Cerebellar cortex (tissue), 1 donor: Measurements from ENCODE around the gene ZFPL1.
A peak's percentile ranks its signal among the peaks of the same experiment; 100 is the strongest.

Source experiments
- DNase-seq: peaks from one replicate; pipeline ENCODE4 v3.0.0-alpha.2; 2015; ENCODE audit warnings: low spot score

Gene ZFPL1

DNA sequence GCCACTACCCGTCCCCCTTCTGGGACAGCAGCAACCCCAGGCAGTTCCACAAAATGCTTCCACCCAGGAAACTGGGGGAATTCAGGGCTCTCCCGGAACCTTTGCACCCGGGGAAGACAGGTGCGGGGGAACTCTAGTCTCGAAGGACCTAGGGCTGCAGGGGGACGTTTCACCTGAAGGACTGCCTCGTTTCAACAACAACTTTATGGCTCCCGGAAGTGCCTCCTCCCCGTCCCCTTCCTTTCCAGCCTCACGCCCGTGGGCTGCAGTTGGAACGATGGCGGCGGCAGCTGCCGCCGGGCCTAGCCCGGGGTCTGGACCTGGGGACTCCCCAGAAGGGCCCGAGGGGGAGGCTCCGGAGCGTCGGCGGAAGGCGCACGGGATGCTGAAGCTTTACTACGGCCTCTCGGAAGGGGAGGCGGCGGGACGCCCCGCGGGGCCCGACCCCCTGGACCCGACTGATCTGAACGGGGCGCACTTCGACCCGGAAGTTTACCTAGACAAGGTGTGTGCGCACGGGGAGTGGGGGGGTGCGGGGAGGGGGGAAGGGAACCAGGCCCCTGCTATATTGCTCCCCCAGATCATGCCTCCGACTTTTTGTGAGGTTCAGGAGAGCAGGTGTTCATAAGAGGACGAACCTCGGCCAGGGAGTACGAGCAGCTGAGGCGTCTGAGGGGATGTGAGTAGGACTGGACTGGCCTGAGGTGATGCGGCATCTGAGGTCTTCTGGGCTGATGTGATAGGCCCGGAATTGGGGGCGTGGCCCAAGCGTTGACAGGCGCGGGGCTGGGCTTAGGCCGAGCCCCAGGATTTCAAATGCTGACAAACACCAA, 12.2 kb downstream of the ZFPL1 start, which contains the start of gene VPS51:
Gene VPS51, plus strand, starts transcription at position 241 of the 833 bp plus-strand sequence. Its CDS starts 37 bp downstream, at position 278.
- peak; percentile 92 for DNase-seq

DNA sequence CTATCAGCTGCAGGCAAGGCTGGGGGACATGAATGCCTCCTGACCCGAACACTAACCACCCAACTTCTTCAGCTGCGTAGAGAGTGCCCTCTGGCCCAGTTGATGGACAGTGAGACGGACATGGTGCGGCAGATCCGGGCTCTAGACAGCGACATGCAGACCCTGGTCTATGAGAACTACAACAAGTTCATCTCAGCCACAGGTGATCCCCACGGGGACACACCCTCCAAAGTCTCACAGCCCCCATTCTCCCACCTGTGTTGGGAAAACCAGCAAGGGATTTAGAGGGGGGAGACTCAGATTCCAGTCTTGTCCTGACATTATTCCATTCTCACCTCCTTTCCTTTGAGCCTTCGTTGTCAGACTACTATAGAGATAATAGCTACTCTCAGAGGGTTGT, 12.9 kb downstream of the ZFPL1 start:
- no peak for DNase-seq

DNA sequence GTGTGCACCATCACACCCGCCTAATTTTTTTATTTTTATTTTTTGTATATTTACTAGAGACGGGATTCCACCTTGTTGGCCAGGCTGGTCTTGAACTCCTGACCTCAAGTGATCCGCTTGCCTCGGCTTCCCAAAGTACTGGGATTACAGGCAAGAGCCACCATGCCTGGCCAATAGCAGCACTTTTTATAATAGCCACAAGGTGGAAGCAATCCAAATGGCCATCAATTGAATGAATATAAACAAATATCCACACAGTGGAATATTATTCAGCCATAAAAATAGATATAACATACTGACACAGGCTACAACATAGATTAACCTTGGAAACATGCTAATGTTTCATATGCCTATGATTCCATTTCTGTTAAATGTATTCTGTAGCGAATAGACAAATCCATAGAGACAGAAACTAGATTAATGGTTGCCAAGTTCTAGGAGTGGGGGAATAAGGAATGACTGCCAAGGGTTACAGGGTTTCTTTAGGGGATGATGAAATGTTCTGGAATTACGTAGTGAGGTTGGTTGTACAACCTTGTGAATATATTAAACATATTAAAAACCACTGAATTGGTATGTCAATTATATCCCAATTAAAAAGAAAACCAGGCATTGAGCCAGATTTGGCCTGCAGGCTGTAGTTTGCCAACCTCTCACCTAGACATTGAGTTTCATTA, 16.8 kb downstream of the ZFPL1 start:
- DNase-seq: no peak

DNA sequence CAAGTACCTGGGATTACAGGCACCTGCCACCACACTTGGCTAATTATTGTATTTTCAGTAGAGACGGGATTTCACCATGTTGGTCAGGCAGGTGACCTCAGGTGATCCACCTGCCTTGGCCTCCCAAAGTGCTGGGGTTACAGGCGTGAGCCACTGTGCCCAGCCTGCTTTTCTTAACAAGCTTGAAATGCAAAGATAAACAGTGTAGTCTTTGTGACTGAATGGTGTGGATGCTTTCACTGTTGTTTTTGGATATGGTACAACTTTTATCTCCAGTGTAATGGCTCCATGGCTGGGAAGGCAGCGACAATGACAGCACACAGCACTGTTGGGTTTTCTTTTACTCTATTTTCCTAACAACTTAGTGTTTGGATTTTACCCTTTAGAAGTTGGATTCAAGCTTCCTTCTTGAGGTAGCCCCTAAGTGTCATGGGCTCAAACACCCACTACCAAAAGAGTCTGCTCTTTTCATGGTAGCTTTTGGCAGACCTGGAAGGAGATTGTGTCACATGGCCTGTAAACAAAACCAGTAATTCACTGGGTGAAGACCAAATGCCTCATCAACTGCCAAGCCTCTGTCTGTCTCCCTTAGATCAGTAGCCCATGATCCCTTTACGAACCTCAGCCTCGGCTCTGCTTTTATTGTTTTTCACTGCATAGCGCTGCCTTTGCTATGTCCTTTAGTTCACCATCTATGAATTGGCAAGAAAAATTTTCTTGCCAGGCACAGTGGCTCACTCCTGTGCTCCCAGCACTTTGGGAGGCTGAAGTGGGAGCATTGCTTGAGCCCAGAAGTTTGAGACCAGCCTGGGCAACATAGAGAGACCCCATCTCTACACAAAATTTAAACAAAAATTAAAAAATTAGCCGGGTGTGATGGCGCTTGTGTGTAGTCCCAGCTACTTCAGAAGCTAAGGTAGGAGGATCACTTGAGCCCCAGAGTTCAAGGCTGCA, 18.4 kb downstream of the ZFPL1 start:
- DNase-seq: no peak

DNA sequence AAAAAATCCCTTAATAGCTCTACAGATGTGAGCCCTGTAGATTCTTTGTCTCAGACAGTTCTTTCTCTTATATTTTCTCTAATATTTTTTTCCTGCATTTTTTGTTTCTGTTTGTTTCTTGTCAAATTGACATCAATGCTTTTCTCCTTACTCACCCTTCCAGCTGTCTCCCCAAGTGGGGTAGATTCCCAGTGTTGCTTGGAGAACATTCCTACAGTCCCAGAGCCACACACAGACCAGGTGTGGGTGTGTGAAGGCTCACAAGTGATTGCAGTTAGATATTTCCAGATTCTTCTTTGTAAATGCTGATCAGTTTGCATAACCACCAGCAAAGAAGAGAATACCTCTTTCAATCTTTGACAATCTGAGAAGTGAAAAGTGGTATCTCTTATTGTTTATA, 19.5 kb downstream of the ZFPL1 start:
- DNase-seq: no peak

DNA sequence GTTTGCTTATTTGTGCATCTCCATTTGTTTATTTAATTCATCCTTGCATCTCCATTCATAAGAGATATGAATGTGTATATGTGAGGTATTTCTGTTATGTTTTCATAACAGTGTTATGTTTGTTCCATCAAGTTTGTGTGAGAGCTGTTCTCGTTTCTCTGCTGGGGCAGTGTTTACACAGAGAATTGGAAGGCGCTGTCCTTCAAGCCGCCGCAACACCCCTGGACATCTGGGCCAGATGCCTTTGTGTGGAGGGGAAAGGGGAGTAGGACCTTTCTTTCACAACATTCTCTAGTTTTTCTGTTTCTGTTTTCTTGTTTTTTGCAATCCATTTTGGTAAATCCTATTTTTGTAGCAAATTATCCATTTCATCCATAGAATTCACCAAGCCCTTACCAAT, 20.6 kb downstream of the ZFPL1 start:
- DNase-seq: no peak

DNA sequence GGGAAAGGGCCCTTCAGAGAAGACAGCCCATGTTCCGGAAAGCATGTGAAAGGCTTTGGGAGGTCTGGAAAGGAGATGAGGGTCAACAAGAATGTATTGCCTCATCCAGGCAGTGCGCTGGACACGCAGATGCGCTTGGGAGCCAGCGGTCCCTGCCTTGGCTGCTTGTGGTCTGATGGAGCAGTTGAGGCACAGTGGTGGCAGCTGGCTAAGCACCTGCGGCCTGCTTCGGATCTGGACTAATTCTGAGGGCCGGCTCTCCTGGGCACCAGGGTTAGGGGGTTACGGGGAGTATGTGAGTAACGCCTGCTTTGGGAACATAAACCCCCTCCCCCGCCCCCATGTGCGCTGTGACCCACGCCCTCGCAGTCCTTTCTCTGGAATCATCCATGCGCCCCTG, 23.1 kb downstream of the ZFPL1 start:
- DNase-seq: no peak

DNA sequence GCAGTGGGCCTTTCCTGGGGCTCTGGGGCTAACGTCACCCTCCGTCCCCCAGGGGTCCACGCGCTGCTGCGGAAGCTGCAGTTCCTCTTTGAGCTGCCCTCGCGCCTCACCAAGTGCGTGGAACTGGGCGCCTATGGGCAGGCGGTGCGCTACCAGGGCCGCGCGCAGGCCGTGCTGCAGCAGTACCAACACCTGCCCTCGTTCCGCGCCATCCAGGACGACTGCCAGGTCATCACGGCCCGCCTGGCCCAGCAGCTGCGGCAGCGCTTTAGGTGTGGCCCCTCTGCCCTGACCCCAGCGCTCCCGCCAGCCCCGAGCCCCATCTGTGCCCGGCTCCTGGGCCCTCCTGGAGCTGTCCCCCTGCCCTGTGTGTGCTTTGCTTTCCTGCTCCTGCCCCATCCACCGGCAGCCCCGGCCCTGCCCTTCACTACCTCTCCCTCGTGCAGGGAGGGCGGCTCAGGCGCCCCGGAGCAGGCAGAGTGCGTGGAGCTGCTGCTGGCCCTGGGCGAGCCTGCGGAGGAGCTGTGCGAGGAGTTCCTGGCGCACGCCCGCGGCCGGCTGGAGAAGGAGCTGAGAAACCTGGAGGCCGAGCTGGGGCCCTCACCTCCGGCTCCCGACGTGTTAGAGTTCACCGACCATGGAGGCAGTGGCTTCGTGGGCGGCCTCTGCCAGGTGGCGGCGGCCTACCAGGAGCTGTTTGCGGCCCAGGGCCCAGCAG, 23.9 kb downstream of the ZFPL1 start:
- DNase-seq: no peak

DNA sequence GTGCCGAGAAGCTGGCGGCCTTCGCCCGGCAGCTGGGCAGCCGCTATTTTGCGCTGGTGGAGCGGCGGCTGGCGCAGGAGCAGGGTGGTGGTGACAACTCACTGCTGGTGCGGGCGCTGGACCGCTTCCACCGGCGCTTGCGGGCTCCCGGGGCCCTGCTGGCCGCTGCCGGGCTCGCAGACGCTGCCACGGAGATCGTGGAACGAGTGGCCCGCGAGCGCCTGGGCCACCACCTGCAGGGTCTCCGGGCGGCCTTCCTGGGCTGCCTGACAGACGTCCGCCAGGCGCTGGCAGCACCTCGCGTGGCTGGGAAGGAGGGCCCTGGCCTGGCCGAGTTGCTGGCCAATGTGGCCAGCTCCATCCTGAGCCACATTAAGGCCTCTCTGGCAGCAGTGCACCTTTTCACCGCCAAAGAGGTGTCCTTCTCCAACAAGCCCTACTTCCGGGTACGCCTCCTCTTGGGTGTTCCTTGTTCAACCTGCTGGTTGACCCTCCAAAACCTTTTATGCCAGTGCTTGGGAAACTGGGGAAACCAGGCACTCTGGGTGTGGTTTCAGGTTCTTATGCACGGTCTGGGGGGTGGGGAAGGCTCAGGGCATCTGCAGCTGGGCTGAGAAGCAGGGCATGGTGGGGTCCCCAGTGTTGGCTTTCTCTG, 24.6 kb downstream of the ZFPL1 start:
- DNase-seq: no peak

DNA sequence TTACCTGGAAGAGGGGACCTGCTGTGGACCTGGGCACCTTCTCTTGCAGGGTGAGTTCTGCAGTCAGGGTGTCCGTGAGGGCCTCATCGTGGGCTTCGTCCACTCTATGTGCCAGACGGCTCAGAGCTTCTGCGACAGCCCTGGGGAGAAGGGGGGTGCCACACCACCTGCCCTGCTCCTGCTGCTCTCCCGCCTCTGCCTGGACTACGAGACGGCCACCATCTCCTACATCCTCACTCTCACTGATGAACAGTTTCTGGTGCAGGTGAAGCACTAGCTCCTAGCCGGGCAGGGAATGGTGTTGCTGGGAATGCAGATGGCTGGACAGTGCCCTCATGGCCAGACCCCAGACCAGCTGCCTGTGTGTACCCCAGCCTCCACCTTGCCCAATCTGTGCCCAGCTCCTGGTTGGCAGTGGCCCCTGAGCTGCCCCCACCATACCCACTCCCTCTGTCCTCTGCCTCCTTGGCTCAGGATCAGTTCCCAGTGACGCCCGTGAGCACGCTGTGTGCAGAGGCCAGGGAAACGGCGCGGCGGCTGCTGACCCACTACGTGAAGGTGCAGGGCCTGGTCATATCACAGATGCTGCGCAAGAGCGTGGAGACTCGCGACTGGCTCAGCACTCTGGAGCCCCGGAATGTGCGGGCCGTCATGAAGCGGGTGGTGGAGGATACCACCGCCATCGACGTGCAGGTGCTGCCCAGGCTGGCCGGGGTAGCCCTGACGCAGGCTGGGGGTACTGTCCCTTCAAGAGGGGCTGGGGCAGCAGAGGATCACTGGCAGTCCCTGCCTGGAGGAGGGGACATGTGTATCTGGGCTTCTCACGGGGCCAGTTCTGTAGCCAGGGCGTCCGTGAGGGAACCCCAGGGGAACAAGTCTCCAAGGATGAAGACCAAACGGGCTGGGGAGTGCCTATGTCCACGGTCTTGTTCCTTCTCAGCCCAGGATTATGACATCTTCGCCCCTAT, 25.5 kb downstream of the ZFPL1 start:
- no peak for DNase-seq

DNA sequence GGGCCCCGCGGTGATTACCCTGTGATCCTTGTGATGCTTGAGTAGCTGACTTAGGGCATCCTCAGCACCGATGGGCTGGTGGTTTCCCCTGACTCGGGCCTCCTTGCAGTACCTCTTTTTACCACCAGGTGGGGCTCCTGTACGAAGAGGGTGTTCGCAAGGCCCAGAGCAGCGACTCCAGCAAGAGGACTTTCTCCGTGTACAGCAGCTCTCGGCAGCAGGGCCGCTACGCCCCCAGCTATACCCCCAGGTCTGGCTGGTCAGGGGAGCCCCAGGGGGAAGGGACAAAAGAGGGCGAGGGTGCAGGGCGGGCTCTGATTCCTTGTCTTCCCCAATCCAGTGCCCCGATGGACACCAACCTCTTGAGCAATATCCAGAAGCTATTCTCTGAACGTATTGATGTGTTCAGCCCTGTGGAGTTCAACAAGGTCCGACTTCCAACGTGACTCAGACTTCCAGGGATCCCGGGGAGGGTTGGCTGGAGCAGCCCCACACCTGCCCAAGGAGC, 26.4 kb downstream of the ZFPL1 start:
- peak; percentile 91 for DNase-seq

DNA sequence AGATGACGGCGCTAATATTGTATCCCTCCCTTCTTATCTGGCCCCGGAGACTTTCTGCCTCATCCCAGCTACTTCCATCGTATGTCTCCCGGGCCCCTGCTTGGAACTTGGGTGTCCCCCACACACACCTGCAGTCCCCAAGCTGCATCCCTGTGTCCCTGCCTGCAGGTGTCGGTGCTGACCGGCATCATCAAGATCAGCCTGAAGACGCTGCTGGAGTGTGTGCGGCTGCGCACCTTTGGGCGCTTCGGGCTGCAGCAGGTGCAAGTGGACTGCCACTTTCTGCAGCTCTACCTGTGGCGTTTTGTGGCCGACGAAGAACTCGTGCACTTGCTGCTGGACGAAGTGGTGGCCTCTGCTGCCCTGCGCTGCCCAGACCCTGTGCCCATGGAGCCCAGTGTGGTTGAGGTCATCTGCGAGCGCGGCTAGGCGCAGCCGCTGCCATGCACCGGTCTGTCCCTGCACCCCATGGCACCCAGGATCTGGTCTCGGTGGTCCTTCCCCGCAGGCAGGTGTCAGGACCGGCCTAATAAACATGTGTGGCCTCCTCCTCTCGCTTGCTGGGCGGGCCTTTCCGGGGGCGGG, 27.2 kb downstream of the ZFPL1 start:
- DNase-seq: no peak

DNA sequence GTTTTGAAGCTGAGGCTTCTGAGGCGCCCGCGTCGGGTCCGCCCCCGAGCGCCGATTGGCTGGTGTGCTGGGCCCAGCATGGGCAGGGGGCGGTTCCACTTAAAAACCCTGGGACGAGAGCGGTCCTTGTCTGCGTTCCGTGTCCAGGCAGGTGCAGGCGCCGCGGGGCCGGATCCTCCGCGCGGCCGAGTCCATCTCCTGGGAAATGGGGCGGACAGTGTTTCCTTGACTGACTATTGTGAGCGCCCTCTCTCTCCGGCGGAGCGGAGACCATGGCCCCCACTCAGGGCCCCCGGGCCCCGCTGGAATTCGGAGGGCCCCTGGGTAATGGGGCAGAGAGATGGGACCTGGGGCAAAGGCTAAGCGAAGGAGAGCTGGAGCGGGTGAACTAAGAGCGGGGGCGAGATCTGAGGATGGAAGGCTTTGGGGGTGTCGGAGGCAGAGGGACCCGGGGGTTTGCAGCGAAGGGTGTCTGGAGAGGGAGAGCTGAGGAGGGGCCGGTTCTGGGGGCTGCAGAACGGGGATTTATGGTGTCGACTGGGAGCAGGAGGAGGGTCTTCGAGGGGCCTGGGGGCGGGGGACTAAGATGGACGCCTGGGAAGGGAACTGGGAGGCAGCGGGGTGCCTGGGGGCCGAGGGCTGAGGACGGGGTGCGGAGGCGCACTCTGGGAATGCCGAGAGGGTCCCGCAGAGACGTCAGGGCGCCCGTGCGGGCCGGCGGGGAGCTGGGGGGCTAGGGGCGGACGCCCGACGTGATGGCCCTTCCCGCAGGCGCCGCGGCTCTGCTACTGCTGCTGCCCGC, 27.9 kb downstream of the ZFPL1 start, which contains the start of gene TM7SF2:
Gene TM7SF2, plus strand, starts transcription at position 129 of the 802 bp plus-strand sequence. Its CDS starts 144 bp downstream, at position 273.
- DNase-seq: peak; percentile 98

DNA sequence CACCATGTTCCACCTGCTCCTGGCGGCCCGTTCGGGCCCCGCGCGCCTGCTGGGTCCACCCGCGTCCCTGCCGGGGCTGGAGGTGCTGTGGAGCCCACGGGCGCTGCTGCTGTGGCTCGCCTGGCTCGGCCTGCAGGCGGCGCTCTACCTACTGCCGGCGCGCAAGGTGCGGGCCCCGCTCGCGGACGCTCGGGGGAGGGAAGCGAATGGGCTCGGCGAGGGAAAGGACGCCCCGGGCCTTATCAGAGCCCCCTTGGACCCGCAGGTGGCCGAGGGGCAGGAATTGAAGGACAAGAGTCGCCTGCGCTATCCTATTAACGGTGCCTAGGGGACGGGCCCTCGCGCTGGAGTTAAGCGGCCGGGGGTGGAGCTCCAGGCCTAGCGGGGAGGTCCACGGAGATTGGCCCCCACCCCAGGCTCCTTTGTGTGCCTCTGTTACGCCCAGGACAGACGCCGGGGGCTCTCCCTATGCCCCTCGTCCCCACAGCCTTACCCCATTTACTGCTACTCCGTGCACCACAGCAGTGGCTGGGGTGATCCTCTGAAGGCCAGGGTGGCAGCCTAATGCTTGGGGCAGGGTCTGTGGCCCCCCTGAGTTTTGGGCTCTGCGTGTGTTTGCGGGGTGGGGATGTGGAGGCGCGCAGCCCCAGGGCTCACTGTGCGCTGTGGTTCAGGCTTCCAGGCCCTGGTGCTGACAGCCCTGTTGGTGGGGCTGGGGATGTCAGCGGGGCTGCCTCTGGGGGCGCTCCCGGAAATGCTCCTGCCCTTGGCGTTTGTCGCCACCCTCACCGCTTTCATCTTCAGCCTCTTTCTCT, 28.7 kb downstream of the ZFPL1 start:
- no peak for DNase-seq

DNA sequence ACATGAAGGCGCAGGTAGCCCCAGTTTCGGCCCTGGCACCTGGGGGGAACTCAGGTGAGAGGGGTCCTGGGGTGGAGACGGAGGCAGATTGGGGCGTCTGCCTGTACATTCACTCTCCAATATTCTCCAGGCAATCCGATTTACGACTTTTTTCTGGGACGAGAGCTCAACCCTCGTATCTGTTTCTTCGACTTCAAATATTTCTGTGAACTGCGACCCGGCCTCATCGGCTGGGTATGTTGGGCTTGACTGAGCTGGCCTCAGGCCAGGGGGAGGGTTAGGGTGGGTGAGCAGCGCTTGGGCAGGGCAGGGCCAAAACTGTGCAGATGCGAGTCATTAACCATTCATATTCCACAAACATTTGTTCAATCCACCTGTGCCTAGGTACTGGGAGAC, 29.3 kb downstream of the ZFPL1 start:
- no peak for DNase-seq

DNA sequence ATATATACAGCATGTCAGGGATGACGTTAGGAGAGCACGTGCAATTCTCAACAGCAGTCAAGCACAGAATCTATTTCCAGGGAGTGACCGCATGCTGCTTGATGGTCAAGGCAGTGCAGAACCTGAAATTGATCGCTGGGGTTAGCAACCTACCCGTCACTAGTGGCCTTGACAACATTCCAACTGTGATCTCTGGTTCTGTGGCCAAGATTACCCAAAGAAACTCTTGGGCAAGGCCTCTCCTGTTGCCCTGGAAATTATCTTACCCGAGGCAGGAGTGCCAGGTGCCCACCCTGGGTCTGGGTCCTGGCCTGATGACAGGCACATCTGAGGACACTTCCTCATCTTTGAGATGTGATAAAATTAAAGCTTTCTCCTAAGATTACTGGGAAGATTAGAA, 29.8 kb downstream of the ZFPL1 start:
- DNase-seq: no peak

DNA sequence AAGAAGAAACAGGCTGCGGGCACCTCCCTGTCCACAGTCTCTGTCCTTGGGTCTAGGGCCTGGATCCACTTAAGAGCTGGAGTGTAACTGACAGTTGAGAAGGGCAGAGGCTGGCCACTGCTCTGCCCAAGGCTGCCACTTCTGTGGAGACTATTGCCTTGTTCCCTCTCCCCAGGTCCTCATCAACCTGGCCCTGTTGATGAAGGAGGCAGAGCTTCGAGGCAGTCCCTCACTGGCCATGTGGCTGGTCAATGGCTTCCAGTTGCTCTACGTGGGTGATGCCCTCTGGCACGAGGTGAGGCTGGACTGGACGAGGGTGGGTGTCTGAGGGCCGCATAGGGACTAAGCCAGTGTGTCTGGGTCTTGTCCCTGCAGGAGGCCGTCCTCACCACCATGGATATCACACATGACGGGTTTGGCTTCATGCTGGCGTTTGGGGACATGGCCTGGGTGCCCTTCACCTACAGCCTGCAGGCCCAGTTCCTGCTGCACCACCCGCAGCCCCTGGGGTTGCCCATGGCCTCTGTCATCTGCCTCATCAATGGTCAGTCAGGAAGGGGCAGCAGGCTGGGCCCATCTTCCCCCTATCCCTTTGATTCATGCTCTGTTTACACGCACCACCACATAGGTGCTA, 30.6 kb downstream of the ZFPL1 start:
- DNase-seq: no peak
